ENCODE results near the gene CST3. TPM values are rescaled to one million over a fixed set of nuclear protein-coding genes. Genes with fewer than 3 reads are reported as not detected.
A peak's percentile ranks its signal among the peaks of the same experiment; 100 is the strongest.
"Not testable (repeated sequence)": the region's sequence is repeated elsewhere in the genome, so short reads cannot be mapped to it uniquely, and the experiment has no call there.

Gene CST3
- total RNA-seq, 1 donor = 55.3 TPM

- TF ChIP-seq, protein P1, sequence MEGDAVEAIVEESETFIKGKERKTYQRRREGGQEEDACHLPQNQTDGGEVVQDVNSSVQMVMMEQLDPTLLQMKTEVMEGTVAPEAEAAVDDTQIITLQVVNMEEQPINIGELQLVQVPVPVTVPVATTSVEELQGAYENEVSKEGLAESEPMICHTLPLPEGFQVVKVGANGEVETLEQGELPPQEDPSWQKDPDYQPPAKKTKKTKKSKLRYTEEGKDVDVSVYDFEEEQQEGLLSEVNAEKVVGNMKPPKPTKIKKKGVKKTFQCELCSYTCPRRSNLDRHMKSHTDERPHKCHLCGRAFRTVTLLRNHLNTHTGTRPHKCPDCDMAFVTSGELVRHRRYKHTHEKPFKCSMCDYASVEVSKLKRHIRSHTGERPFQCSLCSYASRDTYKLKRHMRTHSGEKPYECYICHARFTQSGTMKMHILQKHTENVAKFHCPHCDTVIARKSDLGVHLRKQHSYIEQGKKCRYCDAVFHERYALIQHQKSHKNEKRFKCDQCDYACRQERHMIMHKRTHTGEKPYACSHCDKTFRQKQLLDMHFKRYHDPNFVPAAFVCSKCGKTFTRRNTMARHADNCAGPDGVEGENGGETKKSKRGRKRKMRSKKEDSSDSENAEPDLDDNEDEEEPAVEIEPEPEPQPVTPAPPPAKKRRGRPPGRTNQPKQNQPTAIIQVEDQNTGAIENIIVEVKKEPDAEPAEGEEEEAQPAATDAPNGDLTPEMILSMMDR (IDR thresholded peaks at IDR 0.05; ENCODE audit: insufficient read depth, low read depth, low read length) = no peak
- H3K4me3 ChIP-seq (ENCODE audit: low read depth, low read length) = peak overlapping the region; percentile 44
Observed at GRCh38 chr20:23622839-23623343, 14.9 kb downstream of the CST3 start.

DNA sequence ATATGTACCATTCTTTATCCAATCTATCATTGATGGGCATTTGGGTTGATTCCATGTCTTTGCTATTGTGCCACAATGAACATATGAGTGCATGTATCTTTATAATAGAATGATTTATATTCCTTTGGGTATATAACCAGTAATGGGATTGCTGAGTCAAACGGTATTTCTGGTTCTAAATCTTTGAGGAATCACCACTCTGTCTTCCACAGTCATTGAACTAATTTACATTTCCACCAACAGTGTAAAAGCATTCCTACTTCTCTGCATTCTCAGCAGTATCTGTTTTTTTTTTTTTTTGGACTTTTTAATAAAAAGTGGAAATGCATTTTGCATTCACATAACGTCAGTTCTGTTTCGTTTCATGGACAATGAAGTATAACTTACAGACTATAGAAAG is 15.4 kb downstream of the CST3 start:
- DNase-seq (ENCODE audit: low read depth) = not testable (repeated sequence)
- H3K4me3 ChIP-seq (ENCODE audit: low read depth, low read length) = peak overlapping the region; percentile 44

More at GRCh38 chr20:23622839-23623343, 14.9 kb downstream of the CST3 start:
- DNase-seq (ENCODE audit: low read depth) = peak; percentile 98

DNA sequence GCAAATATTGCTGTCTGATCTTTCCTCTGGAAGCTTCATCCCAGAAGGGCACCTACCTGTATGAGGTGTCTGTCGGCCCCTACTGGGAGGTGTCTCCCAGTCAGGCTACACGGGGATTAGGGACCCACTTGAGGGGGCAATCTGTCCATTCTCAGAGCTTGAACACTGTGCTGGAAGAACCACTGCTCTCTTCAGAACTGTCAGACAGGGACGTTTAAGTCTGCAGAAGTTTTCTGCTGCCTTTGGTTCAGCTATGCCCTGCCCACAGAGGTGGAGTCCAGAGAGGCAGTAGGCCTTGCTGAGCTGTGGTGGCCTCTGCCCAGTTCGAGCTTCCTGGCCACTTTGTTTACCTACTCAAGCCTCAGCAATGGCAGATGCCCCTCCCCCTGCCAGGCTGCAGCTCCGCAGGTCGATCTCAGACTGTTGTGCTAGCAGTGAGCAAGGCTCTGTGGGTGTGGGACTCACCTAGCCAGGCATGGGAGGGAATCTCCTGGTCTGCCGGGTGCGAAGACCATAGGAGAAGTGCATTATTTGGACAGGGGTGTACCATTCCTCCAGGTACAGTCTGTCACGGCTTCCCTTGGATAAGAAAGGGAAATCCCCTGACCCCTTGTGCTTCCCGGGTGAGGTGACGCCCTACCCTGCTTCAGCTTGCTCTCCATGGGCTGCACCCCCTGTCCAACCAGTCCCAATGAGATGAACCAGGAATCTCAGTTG is 16.9 kb downstream of the CST3 start:
- not testable (repeated sequence) for DNase-seq (ENCODE audit: low read depth); H3K4me3 ChIP-seq (ENCODE audit: low read depth, low read length)

- no peak overlapping the region for H3K4me3 ChIP-seq (ENCODE audit: low read depth, low read length)
- TF ChIP-seq, protein P1 (IDR thresholded peaks at IDR 0.05; ENCODE audit: insufficient read depth, low read depth, low read length) = no peak
- no peak for DNase-seq (ENCODE audit: low read depth)
Observed at GRCh38 chr20:23614163-23614562, 23.6 kb downstream of the CST3 start.

DNA sequence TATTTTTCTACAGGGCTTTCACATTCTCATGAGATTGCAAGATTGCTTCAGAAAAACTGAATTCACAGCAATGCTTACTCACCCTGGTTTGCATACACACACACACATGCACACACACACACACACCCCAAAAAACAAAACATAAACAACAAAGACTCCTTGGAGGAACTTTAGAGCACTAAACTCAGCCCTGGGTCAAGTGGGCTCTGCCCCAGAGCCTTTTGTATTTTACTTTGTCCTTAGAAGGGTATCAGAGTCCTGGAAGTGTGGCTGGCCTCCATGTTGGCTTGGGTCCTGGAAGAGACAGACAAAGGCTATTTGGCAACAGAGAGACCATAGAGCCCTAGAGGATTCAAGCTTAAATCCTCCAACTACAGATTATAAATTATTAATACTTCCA is 24.1 kb downstream of the CST3 start:
- no peak overlapping the region for H3K4me3 ChIP-seq (ENCODE audit: low read depth, low read length)
- DNase-seq (ENCODE audit: low read depth) = peak; percentile 32
- TF ChIP-seq, protein P1 (IDR thresholded peaks at IDR 0.05; ENCODE audit: insufficient read depth, low read depth, low read length) = no peak

DNA sequence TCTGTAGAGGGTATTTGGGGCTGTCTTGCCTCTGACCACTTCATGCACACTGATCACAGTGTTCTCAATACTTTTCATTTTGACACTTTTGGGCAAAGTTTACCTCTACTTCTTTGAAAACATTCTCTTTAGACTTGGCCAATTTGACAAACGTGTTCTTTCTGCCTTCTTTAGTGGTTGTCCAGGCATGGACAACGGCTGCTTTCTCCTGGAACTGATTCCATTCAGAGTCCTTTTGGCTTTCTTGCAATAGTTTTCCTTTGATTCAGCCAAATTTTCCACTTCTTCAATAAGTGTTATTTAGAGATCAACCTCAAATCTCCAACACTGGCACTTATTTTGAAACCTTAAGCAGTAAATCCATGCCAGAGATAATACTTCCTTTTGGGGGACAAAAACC is 25.4 kb downstream of the CST3 start:
- TF ChIP-seq, protein P1 (IDR thresholded peaks at IDR 0.05; ENCODE audit: insufficient read depth, low read depth, low read length) = no peak
- H3K4me3 ChIP-seq (ENCODE audit: low read depth, low read length) = no peak overlapping the region
- DNase-seq (ENCODE audit: low read depth) = no peak

GRCh38 chr20:23609486-23610109 is 28.2 kb downstream of the CST3 start:
- TF ChIP-seq, protein P1 (IDR thresholded peaks at IDR 0.05; ENCODE audit: insufficient read depth, low read depth, low read length) = no peak
- no peak for DNase-seq (ENCODE audit: low read depth)
- no peak overlapping the region for H3K4me3 ChIP-seq (ENCODE audit: low read depth, low read length)

Data from fibroblast of villous mesenchyme (primary cell).